Breast epithelium (tissue), 4 donors: Measurements from ENCODE around the gene RNASE7. TPM values are rescaled to one million over a fixed set of nuclear protein-coding genes. Genes with fewer than 3 reads are reported as not detected.

Source experiments
- DNase-seq, 2 donors: peaks; one replicate each; pipeline ENCODE4 v3.0.0-alpha.2; 2019; ENCODE audit warnings: low spot score in 2 of 2
- H3K27ac ChIP-seq, 2 donors: fragments of 200-600 bp; sonication (generic) in 1 of 2; one replicate each; pipeline ENCODE4 v1.5.1; 2016 to 2019; ENCODE audit warnings: mild to moderate bottlenecking in 1 of 2
- H3K27me3 ChIP-seq, 2 donors: fragments of 200-600 bp; sonication (generic) in 1 of 2; one replicate each; pipeline versions ENCODE4 v1.5.1 to v1.6.0; 2017 to 2019; ENCODE audit warnings: control low read depth in 1 of 2, mild to moderate bottlenecking in 1 of 2
- H3K36me3 ChIP-seq: fragments of 200-600 bp; one replicate; pipeline ENCODE4 v1.5.1; 2019
- H3K4me1 ChIP-seq, 2 donors: fragments of 200-600 bp; sonication (generic); one replicate each; pipeline ENCODE4 v1.5.1; 2016 to 2019; ENCODE audit warnings: control low read depth in 1 of 2
- H3K4me3 ChIP-seq, 3 donors: fragments of 200-600 bp; sonication (generic); 1 replicate in 2 of 3; 2 replicates in 1 of 3; pipeline ENCODE4 v1.5.1; 2016 to 2019; ENCODE audit warnings: mild to moderate bottlenecking in 3 of 3, moderate library complexity in 2 of 3
- H3K9me3 ChIP-seq, 2 donors: fragments of 200-600 bp; sonication (generic) in 1 of 2; one replicate each; pipeline ENCODE4 v1.5.1; 2016 to 2019; ENCODE audit warnings: control low read depth in 1 of 2
- CTCF ChIP-seq, 3 donors: fragments of 450-650 bp; IDR thresholded peaks; one replicate each; pipeline ENCODE4 v1.5.1; 2016 to 2017; ENCODE audit warnings: antibody characterized with exemption in 3 of 3, mild to moderate bottlenecking in 3 of 3, moderate library complexity in 3 of 3
- POLR2A ChIP-seq: fragments of 450-650 bp; IDR thresholded peaks from one replicate; pipeline ENCODE4 v1.6.1; 2016; ENCODE audit warnings: antibody characterized with exemption, mild to moderate bottlenecking, moderate library complexity
- POLR2AphosphoS5 ChIP-seq, 3 donors: sonication (generic); formaldehyde crosslinking; IDR thresholded peaks; one replicate each; pipeline ENCODE4 v1.6.1; 2017; ENCODE audit warnings: antibody characterized with exemption in 3 of 3
- intact Hi-C: fragments of 100-400 bp; cut with DNase I; formaldehyde crosslinking; loops from one replicate; pipeline ENCODE4 v1.15.1; 2023; ENCODE audit warnings: low total_unique reads
- total RNA-seq, 3 donors: library from RNA; depleted of rRNA; stranded (reverse); fragments of >200 nt; gene quantifications; one replicate each; pipeline ENCODE4 v1.1.0, GENCODE V29; 2016

The RNASE7 gene
- total RNA-seq, 3 donors from 2014 or later: 1.6 to 3.1 TPM; not detected in 1

GRCh38 chr14:21023174-21023573 is 19.0 kb upstream of the RNASE7 start:
- Histone ChIP-seq H3K9me3 (no peaks in the 10 kb centered on the region), H3K36me3 (no peaks in the 10 kb centered on the region), H3K27ac (peak overlapping the region; percentile 95 to 97), H3K4me3 (peak overlapping the region; percentile 66 to 92 (median 76)), H3K4me1 (peaks cover 5 to 9% of the 10 kb centered on the region in 2 donors), H3K27me3 (no peaks in the 10 kb centered on the region)
- intact Hi-C loops: no loop called here
- DNase-seq: no peak
- TF ChIP-seq POLR2A: no peak
- TF ChIP-seq POLR2AphosphoS5 (IDR thresholded peaks at IDR 0.05): no peak
- TF ChIP-seq CTCF (IDR thresholded peaks at IDR 0.05): no peak

GRCh38 chr14:21023817-21024584 is 18.2 kb upstream of the RNASE7 start:
- Histone ChIP-seq H3K36me3 (no peaks in the 10 kb centered on the region), H3K27ac (peak overlapping the region; percentile 95 to 97), H3K4me1 (peaks cover 5 to 9% of the 10 kb centered on the region in 2 donors), H3K4me3 (peak overlapping the region; percentile 66 to 92 (median 76)), H3K27me3 (no peaks in the 10 kb centered on the region), H3K9me3 (no peaks in the 10 kb centered on the region)
- TF ChIP-seq CTCF (IDR thresholded peaks at IDR 0.05) (no peak), POLR2AphosphoS5 (IDR thresholded peaks at IDR 0.05) (no peak), POLR2A (no peak)
- intact Hi-C loops: no loop called here
- DNase-seq: no peak

- Histone ChIP-seq H3K4me1 (peaks cover 5 to 9% of the 10 kb centered on the region in 2 donors), H3K9me3 (no peaks in the 10 kb centered on the region), H3K4me3 (peak within 1 kb of the TSS; percentile 66 to 92 (median 76)), H3K27ac (peak within 1 kb of the TSS; percentile 95 to 97), H3K27me3 (no peaks in the 10 kb centered on the region), H3K36me3 (no peaks in the 10 kb centered on the region)
- intact Hi-C loops: no loop called here
- TF ChIP-seq POLR2A (peak; percentile 47), CTCF (IDR thresholded peaks at IDR 0.05) (no peak), POLR2AphosphoS5 (IDR thresholded peaks at IDR 0.05) (peak in 1 of 3 donors; percentile 71)
- DNase-seq: peak; percentile 84 to 85
These were observed 17.4 kb upstream of the RNASE7 start, which contains the start of gene NDRG2 for GRCh38 chr14:21024585-21025370. Gene NDRG2, minus strand, starts transcription at chr14:21025061. Its CDS starts 1,746 bp downstream, at chr14:21023315.

- Histone ChIP-seq H3K4me1 (peaks cover 5 to 9% of the 10 kb centered on the region in 2 donors), H3K4me3 (peak overlapping the region; percentile 66 to 92 (median 76)), H3K27ac (peak overlapping the region; percentile 95 to 97), H3K27me3 (no peaks in the 10 kb centered on the region), H3K9me3 (no peaks in the 10 kb centered on the region), H3K36me3 (no peaks in the 10 kb centered on the region)
- intact Hi-C loops: no loop called here
- TF ChIP-seq CTCF (IDR thresholded peaks at IDR 0.05): peak in 1 of 3 donors; percentile 36
- no peak for TF ChIP-seq POLR2A
- peak in 2 of 3 donors; percentile 30 to 38 for TF ChIP-seq POLR2AphosphoS5 (IDR thresholded peaks at IDR 0.05)
- peak; percentile 63 to 79 for DNase-seq
These were observed 16.5 kb upstream of the RNASE7 start for GRCh38 chr14:21025371-21026273.
